Measurements from ENCODE around the gene GM2A. TPM values are rescaled to one million over a fixed set of nuclear protein-coding genes. Genes with fewer than 3 reads are reported as not detected.
A peak's percentile ranks its signal among the peaks of the same experiment; 100 is the strongest.

The GM2A gene
- total and polyA plus RNA-seq, 2 of the 13 experiments (the other 11 are each of a cell fraction or from before 2014, with no cell fraction given) = 14.6 to 29.6 TPM

GRCh38 chr5:151251621-151252020, 1.4 kb upstream of the GM2A start:
- no peaks in the 10 kb centered on the region for H3K9me3 ChIP-seq (ENCODE audit: low read length)
- in situ Hi-C loops (cut with HindIII; ENCODE audit: extremely low pct_ligation_motif_present, low pct_unique_long_range_greater_than_20kb) (no loop called here), intact Hi-C loops (cut with micrococcal nuclease; ENCODE audit: unreplicated experiment) (loop anchor here (1.0 to 5.0 kb wide), 4 partner anchors 47 to 521 kb away; partner anchors contain the start of genes ATOX1 and G3BP1)
- WGBS (ENCODE audit: low lambda C conversion rate) = 1% methylated on average over 4 of the region's 4 CpGs
- H3K4me3 ChIP-seq (replicated peaks in 1 of 3; ENCODE audit: insufficient read depth in 1 of 3, low read depth in 2 of 3, low read length in 3 of 3) = peak overlapping the region; percentile 38 to 84 (median 70)
- H2AFZ ChIP-seq (ENCODE audit: low read length) = peak overlapping the region; percentile 79
- no peaks in the 10 kb centered on the region for H3K36me3 ChIP-seq (replicated peaks in 1 of 2; ENCODE audit: control insufficient read depth in 1 of 2, insufficient read depth in 2 of 2, low read length in 2 of 2)
- H3K27ac ChIP-seq (ENCODE audit: extremely low read length, insufficient read depth, low read length) = peak overlapping the region; percentile 84
- peak overlapping the region; percentile 97 for H3K4me2 ChIP-seq (ENCODE audit: low read depth, low read length)
- POLR2A ChIA-PET = interaction anchor here (1.3 to 2.9 kb wide), 9 partner anchors 9 to 493 kb away, joined by 3 to 36 read pairs (median 7); partner anchors contain the start of genes CCDC69, DCTN4 and SLC36A1
- no TSS peak for BruUV-seq (replicated peaks)
- H4K20me1 ChIP-seq (ENCODE audit: insufficient read depth, low read length) = no peaks in the 10 kb centered on the region
- TF ChIP-seq CREB1 (IDR thresholded peaks at IDR 0.05) (no peak), CREB1 (CRISPR knock-in tag; IDR thresholded peaks at IDR 0.05) (peak; percentile 10; the same call in 1 of the 2 replicates), SIN3B (IDR thresholded peaks at IDR 0.05; ENCODE audit: low read length) (0 out of 2 replicates have a peak, but pooled peaks have one; percentile 6), IKZF5 (CRISPR knock-in tag; IDR thresholded peaks at IDR 0.05) (no peak)
- H3K4me1 ChIP-seq (ENCODE audit: insufficient read depth, low read length) = peaks cover 41% of the 10 kb centered on the region
- H3K27me3 ChIP-seq (ENCODE audit: control insufficient read depth in 1 of 2, insufficient read depth in 2 of 2, low read length in 2 of 2) = no peaks in the 10 kb centered on the region; a peak in 1 of 5 replicates
- peak overlapping the region; percentile 72 for H3K9ac ChIP-seq (ENCODE audit: insufficient read depth, low read depth, low read length)
- no peak for ATAC-seq
- no peak for DNase-seq (ENCODE audit: low spot score)
- peaks cover 32% of the 10 kb centered on the region for H3K79me2 ChIP-seq (ENCODE audit: insufficient read depth, low read length)
- no peak for FAIRE-seq
- CTCF ChIA-PET (ENCODE audit: low intra/inter-chr PET ratio, low total read pairs) = no interaction called here

- H3K4me3 ChIP-seq (replicated peaks in 1 of 3; ENCODE audit: insufficient read depth in 1 of 3, low read depth in 2 of 3, low read length in 3 of 3) = peak overlapping the region; percentile 83 to 87 (median 84)
- no peak for DNase-seq (ENCODE audit: low spot score)
- in situ Hi-C loops (cut with HindIII; ENCODE audit: extremely low pct_ligation_motif_present, low pct_unique_long_range_greater_than_20kb) (no loop called here), intact Hi-C loops (cut with micrococcal nuclease; ENCODE audit: unreplicated experiment) (loop anchor here (1.0 to 5.0 kb wide), 3 partner anchors 29 to 519 kb away; partner anchors contain the start of genes ATOX1, CCDC69 and G3BP1)
- peaks cover 33% of the 10 kb centered on the region for H3K79me2 ChIP-seq (ENCODE audit: insufficient read depth, low read length)
- WGBS (ENCODE audit: low lambda C conversion rate) = 3% methylated on average over 5 of the region's 5 CpGs
- peak overlapping the region; percentile 60 for H2AFZ ChIP-seq (ENCODE audit: low read length)
- no peaks in the 10 kb centered on the region for H3K9me3 ChIP-seq (ENCODE audit: low read length)
- H3K4me1 ChIP-seq (ENCODE audit: insufficient read depth, low read length) = peaks cover 39% of the 10 kb centered on the region
- FAIRE-seq = no peak
- POLR2A ChIA-PET = interaction anchor here (1.1 to 1.8 kb wide), 7 partner anchors 11 to 518 kb away, joined by 3 to 25 read pairs (median 7); partner anchors contain the start of genes CCDC69 and G3BP1
- CTCF ChIA-PET (ENCODE audit: low intra/inter-chr PET ratio, low total read pairs) = no interaction called here
- peak overlapping the region; percentile 72 for H3K9ac ChIP-seq (ENCODE audit: insufficient read depth, low read depth, low read length)
- ATAC-seq = no peak
- no peaks in the 10 kb centered on the region for H3K36me3 ChIP-seq (replicated peaks in 1 of 2; ENCODE audit: control insufficient read depth in 1 of 2, insufficient read depth in 2 of 2, low read length in 2 of 2)
- H4K20me1 ChIP-seq (ENCODE audit: insufficient read depth, low read length) = no peaks in the 10 kb centered on the region
- peak overlapping the region; percentile 70 for H3K27ac ChIP-seq (ENCODE audit: extremely low read length, insufficient read depth, low read length)
- H3K27me3 ChIP-seq (ENCODE audit: control insufficient read depth in 1 of 2, insufficient read depth in 2 of 2, low read length in 2 of 2) = no peaks in the 10 kb centered on the region; a peak in 1 of 5 replicates
- no TSS peak for BruUV-seq (replicated peaks)
- TF ChIP-seq NR2F2 (IDR thresholded peaks at IDR 0.05; ENCODE audit: borderline replicate concordance, low read depth) (no peak), ARID5B (CRISPR knock-in tag; IDR thresholded peaks at IDR 0.05) (no peak), ZNF572 (CRISPR knock-in tag; IDR thresholded peaks at IDR 0.05) (no peak), ZBTB43 (CRISPR knock-in tag; conservative IDR thresholded peaks at IDR 0.05) (no peak), ZNF451 (CRISPR knock-in tag; IDR thresholded peaks at IDR 0.05) (no peak), RFXAP (CRISPR knock-in tag; IDR thresholded peaks at IDR 0.05; ENCODE audit: borderline replicate concordance) (no peak), ZNF773 (CRISPR knock-in tag; IDR thresholded peaks at IDR 0.05; ENCODE audit: borderline replicate concordance) (no peak)
- TF ChIP-seq, protein P1, sequence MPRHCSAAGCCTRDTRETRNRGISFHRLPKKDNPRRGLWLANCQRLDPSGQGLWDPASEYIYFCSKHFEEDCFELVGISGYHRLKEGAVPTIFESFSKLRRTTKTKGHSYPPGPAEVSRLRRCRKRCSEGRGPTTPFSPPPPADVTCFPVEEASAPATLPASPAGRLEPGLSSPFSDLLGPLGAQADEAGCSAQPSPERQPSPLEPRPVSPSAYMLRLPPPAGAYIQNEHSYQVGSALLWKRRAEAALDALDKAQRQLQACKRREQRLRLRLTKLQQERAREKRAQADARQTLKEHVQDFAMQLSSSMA (CRISPR knock-in tag; IDR thresholded peaks at IDR 0.05) = no peak
- H3K4me2 ChIP-seq (ENCODE audit: low read depth, low read length) = peak overlapping the region; percentile 84
These were observed 593 bp downstream of the GM2A start for GRCh38 chr5:151253605-151253950.
